ENCODE data around the gene MPL. TPM values are rescaled to one million over a fixed set of nuclear protein-coding genes. Genes with fewer than 3 reads are reported as not detected.
A peak's percentile ranks its signal among the peaks of the same experiment; 100 is the strongest.

The MPL gene
- total and polyA plus RNA-seq, 2 of the 13 experiments (the other 11 are each of a cell fraction or from before 2014, with no cell fraction given) = not detected

GRCh38 chr1:43367904-43368645, 30.5 kb downstream of the MPL start, which contains the start of gene ELOVL1 (continued):
- TF ChIP-seq, protein P1, sequence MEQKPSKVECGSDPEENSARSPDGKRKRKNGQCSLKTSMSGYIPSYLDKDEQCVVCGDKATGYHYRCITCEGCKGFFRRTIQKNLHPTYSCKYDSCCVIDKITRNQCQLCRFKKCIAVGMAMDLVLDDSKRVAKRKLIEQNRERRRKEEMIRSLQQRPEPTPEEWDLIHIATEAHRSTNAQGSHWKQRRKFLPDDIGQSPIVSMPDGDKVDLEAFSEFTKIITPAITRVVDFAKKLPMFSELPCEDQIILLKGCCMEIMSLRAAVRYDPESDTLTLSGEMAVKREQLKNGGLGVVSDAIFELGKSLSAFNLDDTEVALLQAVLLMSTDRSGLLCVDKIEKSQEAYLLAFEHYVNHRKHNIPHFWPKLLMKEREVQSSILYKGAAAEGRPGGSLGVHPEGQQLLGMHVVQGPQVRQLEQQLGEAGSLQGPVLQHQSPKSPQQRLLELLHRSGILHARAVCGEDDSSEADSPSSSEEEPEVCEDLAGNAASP (CRISPR knock-in tag; IDR thresholded peaks at IDR 0.05; ENCODE audit: borderline replicate concordance) = peak; percentile 65
- TF ChIP-seq ZNF746 (CRISPR knock-in tag; IDR thresholded peaks at IDR 0.05) (peak; percentile 86), HMGXB4 (CRISPR knock-in tag; IDR thresholded peaks at IDR 0.05; ENCODE audit: borderline replicate concordance in 1 of 2, low read depth in 1 of 2) (peak; percentile 65 to 79), AGO1 (IDR thresholded peaks at IDR 0.05; ENCODE audit: low read depth, low read length, poor library complexity, severe bottlenecking) (peak; percentile 31), ZNF605 (CRISPR knock-in tag; IDR thresholded peaks at IDR 0.05) (peak; percentile 89; the same call in 1 of the 2 replicates), RXRB (CRISPR knock-in tag; IDR thresholded peaks at IDR 0.05; ENCODE audit: borderline replicate concordance) (peak; percentile 36; the same call in 1 of the 2 replicates), ZNF674 (CRISPR knock-in tag; IDR thresholded peaks at IDR 0.05; ENCODE audit: low read depth) (no peak), ARHGAP35 (CRISPR knock-in tag; IDR thresholded peaks at IDR 0.05; ENCODE audit: borderline replicate concordance) (peak; percentile 88), KAT2B (IDR thresholded peaks at IDR 0.05; ENCODE audit: borderline replicate concordance, low read depth, low read length) (no peak), JARID2 (CRISPR knock-in tag; IDR thresholded peaks at IDR 0.05; ENCODE audit: insufficient replicate concordance) (peak; percentile 80), POGK (CRISPR knock-in tag; conservative IDR thresholded peaks at IDR 0.05) (no peak; the same call in 1 of the 2 replicates), ZNF12 (CRISPR knock-in tag; IDR thresholded peaks at IDR 0.05) (no peak; the same call in 1 of the 2 replicates), MTF2 (CRISPR knock-in tag; IDR thresholded peaks at IDR 0.05; ENCODE audit: borderline replicate concordance) (no peak), FOSL1 (CRISPR knock-in tag; IDR thresholded peaks at IDR 0.05; ENCODE audit: borderline replicate concordance) (no peak), FOSL2 (CRISPR knock-in tag; IDR thresholded peaks at IDR 0.05) (0 out of 2 replicates have a peak, but pooled peaks have one; percentile 28), CC2D1A (CRISPR knock-in tag; IDR thresholded peaks at IDR 0.05) (no peak), ZKSCAN5 (CRISPR knock-in tag; IDR thresholded peaks at IDR 0.05) (no peak), ZEB1 (IDR thresholded peaks at IDR 0.05; ENCODE audit: insufficient replicate concordance, low read depth) (peak; percentile 58), AHR (CRISPR knock-in tag; IDR thresholded peaks at IDR 0.05) (0 out of 2 replicates have a peak, but pooled peaks have one; percentile 74)
- TF ChIP-seq, protein P2, sequence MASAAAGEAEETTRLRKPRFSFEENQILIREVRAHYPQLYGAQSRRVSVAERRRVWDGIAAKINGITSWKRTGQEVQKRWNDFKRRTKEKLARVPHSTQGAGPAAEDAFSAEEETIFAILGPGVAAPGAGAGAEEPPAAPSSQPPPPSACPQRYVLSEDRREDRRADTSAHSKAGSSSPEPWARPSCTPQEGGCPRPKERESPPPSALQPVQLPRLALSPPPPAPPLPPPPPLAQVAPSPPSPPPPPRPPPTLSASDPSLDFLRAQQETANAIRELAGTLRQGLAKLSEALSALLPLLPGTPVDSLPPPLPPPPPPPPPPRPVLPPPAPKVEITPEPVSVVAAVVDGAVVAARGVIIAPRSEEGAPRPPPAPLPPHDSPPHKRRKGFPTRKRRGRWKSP (CRISPR knock-in tag; IDR thresholded peaks at IDR 0.05) = peak; percentile 42
- TF ChIP-seq, protein P3, sequence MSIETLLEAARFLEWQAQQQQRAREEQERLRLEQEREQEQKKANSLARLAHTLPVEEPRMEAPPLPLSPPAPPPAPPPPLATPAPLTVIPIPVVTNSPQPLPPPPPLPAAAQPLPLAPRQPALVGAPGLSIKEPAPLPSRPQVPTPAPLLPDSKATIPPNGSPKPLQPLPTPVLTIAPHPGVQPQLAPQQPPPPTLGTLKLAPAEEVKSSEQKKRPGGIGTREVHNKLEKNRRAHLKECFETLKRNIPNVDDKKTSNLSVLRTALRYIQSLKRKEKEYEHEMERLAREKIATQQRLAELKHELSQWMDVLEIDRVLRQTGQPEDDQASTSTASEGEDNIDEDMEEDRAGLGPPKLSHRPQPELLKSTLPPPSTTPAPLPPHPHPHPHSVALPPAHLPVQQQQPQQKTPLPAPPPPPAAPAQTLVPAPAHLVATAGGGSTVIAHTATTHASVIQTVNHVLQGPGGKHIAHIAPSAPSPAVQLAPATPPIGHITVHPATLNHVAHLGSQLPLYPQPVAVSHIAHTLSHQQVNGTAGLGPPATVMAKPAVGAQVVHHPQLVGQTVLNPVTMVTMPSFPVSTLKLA (IDR thresholded peaks at IDR 0.05) = no peak

All from HepG2 (cell line).